Measurements from ENCODE around the gene CCDC136.

CCDC136 gene

GRCh38 chr7:128841171-128841690 lies 49.5 kb downstream of the CCDC136 start:
- TF ChIP-seq, protein P1, sequence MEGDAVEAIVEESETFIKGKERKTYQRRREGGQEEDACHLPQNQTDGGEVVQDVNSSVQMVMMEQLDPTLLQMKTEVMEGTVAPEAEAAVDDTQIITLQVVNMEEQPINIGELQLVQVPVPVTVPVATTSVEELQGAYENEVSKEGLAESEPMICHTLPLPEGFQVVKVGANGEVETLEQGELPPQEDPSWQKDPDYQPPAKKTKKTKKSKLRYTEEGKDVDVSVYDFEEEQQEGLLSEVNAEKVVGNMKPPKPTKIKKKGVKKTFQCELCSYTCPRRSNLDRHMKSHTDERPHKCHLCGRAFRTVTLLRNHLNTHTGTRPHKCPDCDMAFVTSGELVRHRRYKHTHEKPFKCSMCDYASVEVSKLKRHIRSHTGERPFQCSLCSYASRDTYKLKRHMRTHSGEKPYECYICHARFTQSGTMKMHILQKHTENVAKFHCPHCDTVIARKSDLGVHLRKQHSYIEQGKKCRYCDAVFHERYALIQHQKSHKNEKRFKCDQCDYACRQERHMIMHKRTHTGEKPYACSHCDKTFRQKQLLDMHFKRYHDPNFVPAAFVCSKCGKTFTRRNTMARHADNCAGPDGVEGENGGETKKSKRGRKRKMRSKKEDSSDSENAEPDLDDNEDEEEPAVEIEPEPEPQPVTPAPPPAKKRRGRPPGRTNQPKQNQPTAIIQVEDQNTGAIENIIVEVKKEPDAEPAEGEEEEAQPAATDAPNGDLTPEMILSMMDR (IDR thresholded peaks at IDR 0.05; ENCODE audit: low read depth, low read length) = no peak
- DNase-seq (ENCODE audit: extremely low read depth, low read depth) = no peak

- TF ChIP-seq, protein P1 (IDR thresholded peaks at IDR 0.05; ENCODE audit: low read depth, low read length) = peak; percentile 70
- no peak for DNase-seq (ENCODE audit: extremely low read depth, low read depth)
Measured at GRCh38 chr7:128841921-128842673, 50.3 kb downstream of the CCDC136 start.

GRCh38 chr7:128842674-128843641 lies 51.2 kb downstream of the CCDC136 start:
- no peak for DNase-seq (ENCODE audit: extremely low read depth, low read depth)
- TF ChIP-seq, protein P1 (IDR thresholded peaks at IDR 0.05; ENCODE audit: low read depth, low read length) = no peak

DNA sequence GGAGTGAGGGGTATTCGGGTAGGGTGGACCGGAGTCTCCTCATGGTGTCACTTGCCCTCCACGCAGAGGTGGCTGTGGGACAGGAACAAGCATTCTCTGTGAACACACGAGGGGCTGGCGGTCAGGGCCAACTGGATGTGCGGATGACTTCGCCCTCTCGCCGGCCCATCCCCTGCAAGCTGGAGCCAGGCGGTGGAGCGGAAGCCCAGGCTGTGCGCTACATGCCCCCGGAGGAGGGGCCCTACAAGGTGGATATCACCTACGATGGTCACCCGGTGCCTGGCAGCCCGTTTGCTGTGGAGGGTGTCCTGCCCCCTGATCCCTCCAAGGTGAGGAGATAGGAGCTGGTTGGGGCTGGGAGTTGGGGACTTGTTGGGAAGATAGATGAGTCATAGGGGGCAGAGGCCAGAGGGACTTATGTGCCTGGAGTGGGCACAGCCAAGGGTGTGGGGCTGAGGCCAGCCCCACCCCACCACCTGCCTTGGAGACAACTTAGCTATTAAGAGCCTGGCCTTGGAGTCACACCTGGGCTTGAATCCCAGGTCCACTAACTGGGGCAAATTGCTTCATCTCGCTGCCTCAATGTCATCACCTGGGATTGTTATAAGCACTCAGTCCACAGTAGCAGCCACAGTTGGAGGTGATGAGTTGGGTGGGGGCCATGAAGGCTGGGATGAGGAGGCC lies 52.3 kb downstream of the CCDC136 start:
- DNase-seq (ENCODE audit: extremely low read depth, low read depth) = no peak
- TF ChIP-seq, protein P1 (IDR thresholded peaks at IDR 0.05; ENCODE audit: low read depth, low read length) = no peak

DNA sequence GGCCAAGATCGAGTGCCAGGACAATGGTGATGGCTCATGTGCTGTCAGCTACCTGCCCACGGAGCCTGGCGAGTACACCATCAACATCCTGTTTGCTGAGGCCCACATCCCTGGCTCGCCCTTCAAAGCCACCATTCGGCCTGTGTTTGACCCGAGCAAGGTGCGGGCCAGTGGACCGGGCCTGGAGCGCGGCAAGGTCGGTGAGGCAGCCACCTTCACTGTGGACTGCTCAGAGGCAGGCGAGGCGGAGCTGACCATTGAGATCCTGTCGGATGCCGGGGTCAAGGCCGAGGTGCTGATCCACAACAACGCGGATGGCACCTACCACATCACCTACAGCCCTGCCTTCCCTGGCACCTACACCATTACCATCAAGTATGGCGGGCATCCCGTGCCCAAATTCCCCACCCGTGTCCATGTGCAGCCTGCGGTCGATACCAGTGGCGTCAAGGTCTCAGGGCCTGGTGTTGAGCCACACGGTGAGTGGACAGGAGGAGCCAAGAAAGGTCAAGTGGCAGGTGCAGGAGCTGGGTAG lies 53.1 kb downstream of the CCDC136 start:
- TF ChIP-seq, protein P1 (IDR thresholded peaks at IDR 0.05; ENCODE audit: low read depth, low read length) = no peak
- DNase-seq (ENCODE audit: extremely low read depth, low read depth) = no peak

DNA sequence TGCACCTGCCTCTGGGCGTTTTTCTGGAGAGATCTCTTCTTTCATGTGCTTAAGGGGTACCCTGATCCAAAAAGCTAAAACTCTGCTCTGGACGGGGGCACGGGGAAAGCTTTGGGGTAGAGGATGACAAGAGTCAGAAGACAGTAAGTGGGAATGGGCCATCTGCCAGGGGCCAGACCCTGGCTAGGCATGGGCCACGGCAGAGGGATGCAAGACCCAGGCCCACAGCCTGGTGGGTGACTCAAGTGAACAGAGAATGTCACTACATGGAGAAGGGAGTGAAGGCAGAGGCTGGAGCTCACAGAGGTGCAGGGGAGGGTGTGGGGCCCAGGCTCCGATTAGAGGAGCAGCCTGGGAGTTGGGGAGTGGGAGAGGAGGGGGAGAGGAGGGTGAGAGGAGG lies 53.7 kb downstream of the CCDC136 start:
- TF ChIP-seq, protein P1 (IDR thresholded peaks at IDR 0.05; ENCODE audit: low read depth, low read length) = no peak
- no peak for DNase-seq (ENCODE audit: extremely low read depth, low read depth)

Measured in AG09319 (cell line).